Astrocyte (in vitro differentiated cells and primary cell): ENCODE data around the gene CFTR. TPM values are rescaled to one million over a fixed set of nuclear protein-coding genes. Genes with fewer than 3 reads are reported as not detected.

ENCODE experiments used
- DNase-seq: peaks from one replicate; pipeline ENCODE4 v3.0.0-alpha.2; 2010; ENCODE audit warnings: low read depth
- FAIRE-seq: peaks from 2 replicates; lab custom pipeline; 2011; peaks lifted over from hg19 to GRCh38; lab: Jason Lieb, UNC
- H2AFZ ChIP-seq: 2 replicates; pipeline ENCODE4 v1.6.0; 2012; ENCODE audit warnings: low read depth, low read length, inconsistent platforms
- H3K27ac ChIP-seq: 2 replicates; pipeline ENCODE4 v1.5.1; 2011; ENCODE audit warnings: low read depth, low read length, inconsistent platforms
- H3K27me3 ChIP-seq: 2 replicates; pipeline ENCODE4 v1.6.0; 2011; ENCODE audit warnings: low read length, inconsistent platforms; ENCODE audit not compliant: insufficient read depth
- H3K36me3 ChIP-seq: 2 replicates; pipeline ENCODE4 v1.5.1; 2011; ENCODE audit warnings: low read length, inconsistent platforms; ENCODE audit not compliant: insufficient read depth
- H3K4me1 ChIP-seq: 2 replicates; pipeline ENCODE4 v1.5.1; 2011; ENCODE audit warnings: low read length, inconsistent platforms; ENCODE audit not compliant: insufficient read depth
- H3K4me2 ChIP-seq: 2 replicates; pipeline ENCODE4 v1.6.0; 2012; ENCODE audit warnings: low read length, inconsistent platforms
- H3K4me3 ChIP-seq: 2 replicates; pipeline ENCODE4 v1.5.1; 2011; ENCODE audit warnings: low read depth, mild to moderate bottlenecking, low read length, inconsistent platforms; ENCODE audit not compliant: insufficient read depth
- H3K79me2 ChIP-seq: 2 replicates; pipeline ENCODE4 v1.6.0; 2012; ENCODE audit warnings: mild to moderate bottlenecking, low read length, inconsistent platforms; ENCODE audit not compliant: insufficient read depth
- H3K9ac ChIP-seq: 2 replicates; pipeline ENCODE4 v1.6.0; 2012; ENCODE audit warnings: mild to moderate bottlenecking, low read length, inconsistent platforms
- H3K9me3 ChIP-seq: 2 replicates; pipeline ENCODE4 v1.5.1; 2012; ENCODE audit warnings: low read depth, mild to moderate bottlenecking, low read length, inconsistent platforms; ENCODE audit not compliant: insufficient read depth
- H4K20me1 ChIP-seq: 2 replicates; pipeline ENCODE4 v1.6.0; 2012; ENCODE audit warnings: low read length, inconsistent platforms; ENCODE audit not compliant: insufficient read depth
- H3K27ac Mint-ChIP-seq: one replicate; pipeline ENCODE4 v1.8.0; 2021; ENCODE audit warnings: mild to moderate bottlenecking, mixed read lengths; ENCODE audit not compliant: unreplicated experiment
- H3K27me3 Mint-ChIP-seq: one replicate; pipeline ENCODE4 v1.8.0; 2021; ENCODE audit warnings: low read depth, mixed read lengths; ENCODE audit not compliant: unreplicated experiment
- H3K36me3 Mint-ChIP-seq: one replicate; pipeline ENCODE4 v1.8.0; 2021; ENCODE audit warnings: low read depth, mixed read lengths; ENCODE audit not compliant: unreplicated experiment
- H3K4me1 Mint-ChIP-seq: one replicate; pipeline ENCODE4 v1.8.0; 2021; ENCODE audit warnings: low read depth, mixed read lengths; ENCODE audit not compliant: unreplicated experiment
- H3K4me3 Mint-ChIP-seq: one replicate; pipeline ENCODE4 v1.8.0; 2021; ENCODE audit warnings: mild to moderate bottlenecking, moderate library complexity, mixed read lengths; ENCODE audit not compliant: unreplicated experiment
- H3K9me3 Mint-ChIP-seq: one replicate; pipeline ENCODE4 v1.8.0; 2021; ENCODE audit warnings: mild to moderate bottlenecking, mixed read lengths; ENCODE audit not compliant: unreplicated experiment
- CTCF ChIP-seq: IDR thresholded peaks from 2 replicates; pipeline ENCODE4 v1.5.1; 2011; ENCODE audit warnings: low read depth, mild to moderate bottlenecking, inconsistent platforms, low read length, moderate library complexity; ENCODE audit not compliant: insufficient read depth
- EZH2 ChIP-seq: IDR thresholded peaks from 2 replicates; pipeline ENCODE4 v1.6.1; 2012; ENCODE audit warnings: mild to moderate bottlenecking, low read length, inconsistent platforms; ENCODE audit not compliant: insufficient read depth
- total RNA-seq: library from RNA; stranded (reverse); gene quantifications from 2 replicates; pipeline ENCODE4 v1.2.1, GENCODE V29; 2021

CFTR gene
- total RNA-seq, 1 donor from 2014 or later = 2.5 TPM

- H3K4me1 ChIP-seq = peaks cover 5% of the 10 kb centered on the region
- TF ChIP-seq CTCF (no peak), EZH2 (no peak)
- H3K4me3 ChIP-seq = no peak overlapping the region
- no peaks in the 10 kb centered on the region for H3K27me3 ChIP-seq
- H3K9me3 ChIP-seq = no peaks in the 10 kb centered on the region
- H3K9ac ChIP-seq = no peak overlapping the region
- no peak overlapping the region for H3K4me2 ChIP-seq
- no peak for FAIRE-seq
- no peaks in the 10 kb centered on the region for H3K79me2 ChIP-seq
- no peaks in the 10 kb centered on the region for H3K27me3 Mint-ChIP-seq
- H3K4me3 Mint-ChIP-seq = no peak overlapping the region
- H3K27ac Mint-ChIP-seq = no peak overlapping the region
- peaks cover 5% of the 10 kb centered on the region for H3K9me3 Mint-ChIP-seq
- H3K36me3 ChIP-seq = no peaks in the 10 kb centered on the region
- no peaks in the 10 kb centered on the region for H4K20me1 ChIP-seq
- H3K27ac ChIP-seq = no peak overlapping the region
- H3K36me3 Mint-ChIP-seq = no peaks in the 10 kb centered on the region
- DNase-seq = no peak
- H3K4me1 Mint-ChIP-seq = peaks cover 4% of the 10 kb centered on the region
- no peak overlapping the region for H2AFZ ChIP-seq
Observed at GRCh38 chr7:117592011-117592635, 112.3 kb downstream of the CFTR start.

- Histone ChIP-seq H3K79me2 (no peaks in the 10 kb centered on the region), H4K20me1 (no peaks in the 10 kb centered on the region), H3K27ac (no peak overlapping the region), H3K4me1 (no peaks in the 10 kb centered on the region), H3K9ac (no peak overlapping the region), H3K27me3 (no peaks in the 10 kb centered on the region), H3K9me3 (no peaks in the 10 kb centered on the region), H3K4me3 (no peak overlapping the region), H3K36me3 (no peaks in the 10 kb centered on the region), H2AFZ (no peak overlapping the region), H3K4me2 (no peak overlapping the region)
- H3K4me3 Mint-ChIP-seq = no peak overlapping the region
- no peaks in the 10 kb centered on the region for H3K27me3 Mint-ChIP-seq
- no peaks in the 10 kb centered on the region for H3K36me3 Mint-ChIP-seq
- FAIRE-seq = no peak
- peaks cover 5% of the 10 kb centered on the region for H3K9me3 Mint-ChIP-seq
- no peak overlapping the region for H3K27ac Mint-ChIP-seq
- no peak for DNase-seq
- TF ChIP-seq CTCF = no peak
- TF ChIP-seq EZH2 = no peak
- H3K4me1 Mint-ChIP-seq = no peaks in the 10 kb centered on the region
Observed at GRCh38 chr7:117596134-117596533, 116.3 kb downstream of the CFTR start.

GRCh38 chr7:117597755-117598154 lies 117.9 kb downstream of the CFTR start:
- Histone ChIP-seq H2AFZ (no peak overlapping the region), H3K4me3 (no peak overlapping the region), H3K4me2 (no peak overlapping the region), H3K27ac (no peak overlapping the region), H3K9ac (no peak overlapping the region), H3K27me3 (no peaks in the 10 kb centered on the region), H3K9me3 (no peaks in the 10 kb centered on the region), H3K79me2 (no peaks in the 10 kb centered on the region), H3K4me1 (no peaks in the 10 kb centered on the region), H3K36me3 (no peaks in the 10 kb centered on the region), H4K20me1 (no peaks in the 10 kb centered on the region)
- DNase-seq = no peak
- FAIRE-seq = no peak
- Mint-ChIP-seq H3K36me3 (no peaks in the 10 kb centered on the region), H3K9me3 (peaks cover 5% of the 10 kb centered on the region), H3K4me1 (no peaks in the 10 kb centered on the region), H3K27me3 (no peaks in the 10 kb centered on the region), H3K27ac (no peak overlapping the region), H3K4me3 (no peak overlapping the region)
- TF ChIP-seq EZH2 (no peak), CTCF (no peak)
